Measurements from ENCODE around the gene FAM170B. TPM values are rescaled to one million over a fixed set of nuclear protein-coding genes. Genes with fewer than 3 reads are reported as not detected.

FAM170B gene
- total and polyA plus RNA-seq, 9 of the 15 experiments (the other 6 are each of a cell fraction or from before 2014, with no cell fraction given): 0.11 to 0.21 TPM; not detected in 7

- no peaks in the 10 kb centered on the region for H3K9me1 ChIP-seq (ENCODE audit: control insufficient read depth, insufficient read depth, low read length)
- no peak for FAIRE-seq
- CTCF ChIA-PET (ENCODE audit: low intra/inter-chr PET ratio): no interaction called here
- TF ChIP-seq TBP (optimal IDR thresholded peaks at IDR 0.05; ENCODE audit: low read depth, low read length): no peak
- TF ChIP-seq MEIS2 (IDR thresholded peaks at IDR 0.05; ENCODE audit: partially characterized antibody): peak; percentile 55
- TF ChIP-seq PBX2 (CRISPR knock-in tag; IDR thresholded peaks at IDR 0.05; ENCODE audit: low read depth): no peak
- TF ChIP-seq PBX2 (tag; conservative IDR thresholded peaks at IDR 0.05; ENCODE audit: low read depth): peak; percentile 39; the same call in 1 of the 2 replicates
- TF ChIP-seq ZNF174 (CRISPR knock-in tag; IDR thresholded peaks at IDR 0.05): no peak
- 0 out of 2 replicates have a peak, but pooled peaks have one; percentile 9 for TF ChIP-seq ZNF830 (CRISPR knock-in tag; IDR thresholded peaks at IDR 0.05)
- TF ChIP-seq POLR2H (tag; IDR thresholded peaks at IDR 0.05; ENCODE audit: low read depth): peak; percentile 35; the same call in 1 of the 2 replicates
- no peak for TF ChIP-seq ZSCAN32 (CRISPR knock-in tag; IDR thresholded peaks at IDR 0.05)
- no peak for TF ChIP-seq PKNOX1 (IDR thresholded peaks at IDR 0.05)
- TF ChIP-seq GMEB1 (CRISPR knock-in tag; IDR thresholded peaks at IDR 0.05): no peak
- H3K4me1 ChIP-seq (replicated peaks in 1 of 2; ENCODE audit: control insufficient read depth in 2 of 2, insufficient read depth in 2 of 2, low read length in 2 of 2): peaks cover 10 to 23% of the 10 kb centered on the region in 2 experiments; a peak in 3 of 5 replicates
- DNase-seq (ENCODE audit: extremely low read depth in 1 of 4, low spot score in 3 of 4): no peak
- no peaks in the 10 kb centered on the region for H3K9me3 ChIP-seq (replicated peaks; ENCODE audit: control insufficient read depth, insufficient read depth, low read depth, low read length)
- BruUV-seq (replicated peaks): no TSS peak
- POLR2A ChIA-PET: interaction anchor here (1.0 to 1.5 kb wide), 2 partner anchors 9 to 12 kb away, joined by 4 to 5 read pairs; no protein-coding TSS in a partner anchor
- H3K4me2 ChIP-seq (ENCODE audit: insufficient read depth, low read length): no peak overlapping the region
- no peaks in the 10 kb centered on the region for H4K20me1 ChIP-seq (replicated peaks; ENCODE audit: control insufficient read depth, insufficient read depth, low read length)
- no peak overlapping the region for H2AFZ ChIP-seq (ENCODE audit: low read depth, low read length)
- ATAC-seq: no peak
- no peak overlapping the region for H3K9ac ChIP-seq (ENCODE audit: insufficient read depth in 1 of 2, low read depth in 2 of 2, low read length in 2 of 2)
- intact Hi-C loops (cut with micrococcal nuclease) (no loop called here), in situ Hi-C loops (cut with MboI) (no loop called here)
- no peak overlapping the region for H3K27ac ChIP-seq (ENCODE audit: extremely low read depth, low read depth, low read length)
- 68% methylated on average over 4 of the region's 4 CpGs for whole genome bisulfite sequencing (ENCODE audit: insufficient coverage, low coverage, missing lambda C conversion rate)
- no peaks in the 10 kb centered on the region for H3K79me2 ChIP-seq (ENCODE audit: control insufficient read depth, insufficient read depth, low read length)
- H3K4me3 ChIP-seq: no peak overlapping the region
- H3K27me3 ChIP-seq (ENCODE audit: control insufficient read depth in 2 of 2, insufficient read depth in 2 of 2, low read length in 2 of 2): no peaks in the 10 kb centered on the region
- H3K36me3 ChIP-seq (ENCODE audit: control insufficient read depth, insufficient read depth, low read length): peaks cover 24% of the 10 kb centered on the region; the same call in 1 of the 3 replicates
Measured at GRCh38 chr10:49152663-49153062, 18.8 kb upstream of the FAM170B start.

Measured in K562 (cell line).